HG03066 (cell line): ENCODE results near the gene RGS11.
"Not testable (repeated sequence)": the region's sequence is repeated elsewhere in the genome, so short reads cannot be mapped to it uniquely, and the experiment has no call there.

Source experiments
- ATAC-seq: cut with Tn5 transposase; IDR thresholded peaks from one replicate; pipeline ENCODE4 v1.9.1; 2021; ENCODE audit warnings: low read depth; ENCODE audit not compliant: unreplicated experiment

The RGS11 gene

DNA sequence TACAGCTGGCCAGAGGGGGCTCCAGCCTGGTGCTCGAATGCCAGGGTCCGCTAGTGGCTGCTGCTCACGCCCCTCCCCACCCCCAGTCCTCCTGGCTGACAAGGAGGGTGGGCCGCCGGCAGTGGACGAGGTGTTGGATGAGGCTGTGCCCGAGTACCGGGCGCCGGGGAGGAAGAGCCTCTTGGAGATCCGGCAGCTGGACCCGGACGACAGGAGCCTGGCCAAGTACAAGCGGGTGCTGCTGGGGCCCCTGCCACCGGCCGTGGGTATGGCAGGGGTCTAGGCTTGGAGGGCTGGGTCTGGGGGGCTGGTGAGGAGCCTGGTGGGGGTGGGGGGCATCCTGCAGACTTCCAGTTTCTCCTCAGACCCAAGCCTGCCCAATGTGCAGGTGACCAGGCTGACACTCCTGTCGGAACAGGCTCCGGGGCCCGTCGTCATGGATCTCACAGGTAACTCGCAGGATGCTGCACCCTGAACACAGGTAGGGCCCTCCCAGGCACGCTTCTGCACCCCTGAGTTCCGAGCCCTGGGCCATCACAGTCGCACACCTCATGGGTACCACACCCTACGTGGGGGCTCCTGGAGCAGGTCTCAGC is 6.0 kb upstream of the RGS11 start:
- ATAC-seq: no peak

DNA sequence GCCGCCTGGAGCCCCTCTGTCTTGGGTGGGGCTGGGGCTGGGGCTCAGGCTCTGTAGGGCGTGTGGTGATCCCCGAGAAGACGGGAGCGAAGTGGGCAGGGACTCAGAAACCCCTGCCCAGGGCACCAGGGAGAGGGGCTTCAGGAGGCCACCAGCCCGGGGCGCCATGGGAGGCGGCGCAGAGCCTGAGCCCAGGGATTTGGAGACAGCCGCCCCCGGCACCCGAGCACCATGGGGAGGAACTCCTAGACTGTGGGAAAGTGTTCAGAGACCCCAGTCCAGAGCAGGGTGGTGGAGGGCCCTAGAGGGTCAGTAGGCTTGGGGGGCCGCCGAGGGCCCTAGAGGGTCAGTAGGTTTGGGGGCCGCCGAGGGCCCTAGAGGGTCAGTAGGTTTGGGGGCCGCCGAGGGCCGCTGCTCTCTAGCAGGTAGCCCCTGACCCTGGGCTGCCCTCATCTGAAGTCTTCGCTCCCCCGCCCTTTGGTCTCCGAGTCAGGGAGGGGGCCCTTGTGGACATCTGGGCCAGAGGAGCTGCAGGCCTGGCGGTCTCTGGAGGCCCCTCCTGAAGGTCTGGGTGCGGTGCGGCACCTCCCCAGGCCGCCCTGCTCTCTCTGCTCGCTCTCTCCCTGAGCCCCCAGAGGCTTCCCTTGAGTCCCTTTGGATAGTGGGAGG is 5.4 kb upstream of the RGS11 start:
- ATAC-seq: no peak

DNA sequence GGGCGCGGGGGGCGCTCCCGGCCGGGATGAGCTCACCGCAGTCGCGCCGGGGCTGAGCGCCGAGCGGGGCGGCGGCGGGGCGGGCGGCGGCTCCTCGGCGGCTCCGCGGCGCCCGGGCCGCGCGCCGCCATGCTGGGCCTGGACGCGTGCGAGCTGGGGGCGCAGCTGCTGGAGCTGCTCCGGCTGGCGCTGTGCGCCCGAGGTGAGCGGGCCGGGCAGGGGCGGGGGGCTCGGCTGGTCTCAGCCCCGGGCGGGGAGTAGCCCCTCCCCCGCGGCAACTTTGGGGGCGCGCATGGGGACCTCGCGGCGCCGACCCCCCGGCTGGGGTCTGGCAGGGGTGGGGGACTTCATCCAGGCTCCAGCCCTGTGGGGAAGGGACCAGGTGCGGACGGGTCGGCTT is 4.8 kb upstream of the RGS11 start, which contains the start of gene ARHGDIG:
Gene ARHGDIG, plus strand, starts transcription at position 40 of the 400 bp plus-strand sequence. Its CDS starts 90 bp downstream, at position 130.
- no peak for ATAC-seq

DNA sequence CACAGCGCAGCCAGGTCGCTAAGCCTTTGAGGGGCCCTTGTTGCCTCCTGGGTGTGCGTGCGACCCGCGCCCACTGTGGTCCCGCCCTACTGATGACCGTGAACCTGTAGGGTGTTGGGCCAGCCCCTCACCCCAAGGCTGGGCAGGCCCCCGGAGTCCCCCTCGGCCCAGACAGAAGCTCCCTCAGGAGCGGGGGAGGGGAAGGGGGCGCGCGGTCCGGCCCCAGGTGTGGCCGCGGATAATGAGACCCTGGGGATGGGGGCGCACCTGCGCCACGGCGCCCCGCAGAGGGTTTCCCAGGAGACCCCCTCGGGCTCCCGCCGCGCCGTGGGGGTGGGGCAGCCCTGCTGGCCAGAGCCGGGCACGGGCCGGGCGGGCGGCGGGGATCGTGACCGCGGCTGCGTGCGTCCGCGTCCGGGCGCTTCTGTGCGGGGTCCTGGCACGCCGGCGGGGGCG is 4.3 kb upstream of the RGS11 start:
- no peak for ATAC-seq

DNA sequence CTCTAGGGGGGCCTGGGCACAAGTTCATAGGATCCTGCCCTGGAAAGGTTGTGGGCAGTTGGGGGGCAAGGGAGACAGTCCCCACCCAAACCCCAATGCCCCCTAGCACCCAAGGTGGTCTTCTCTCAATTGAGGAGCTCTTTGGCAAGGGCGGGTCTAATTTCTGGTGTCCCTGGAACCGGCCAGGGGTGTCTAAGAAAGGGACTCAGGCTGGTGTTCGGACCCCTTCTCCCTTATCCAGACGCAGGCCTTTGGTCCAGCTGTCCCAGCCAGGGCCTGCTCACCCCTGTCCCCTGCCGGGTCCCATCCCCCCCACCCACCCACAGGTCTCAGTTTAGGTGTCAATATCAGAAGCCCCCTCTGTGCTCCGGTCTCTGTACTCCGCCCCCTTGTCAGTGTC is 3.8 kb upstream of the RGS11 start:
- no peak for ATAC-seq

DNA sequence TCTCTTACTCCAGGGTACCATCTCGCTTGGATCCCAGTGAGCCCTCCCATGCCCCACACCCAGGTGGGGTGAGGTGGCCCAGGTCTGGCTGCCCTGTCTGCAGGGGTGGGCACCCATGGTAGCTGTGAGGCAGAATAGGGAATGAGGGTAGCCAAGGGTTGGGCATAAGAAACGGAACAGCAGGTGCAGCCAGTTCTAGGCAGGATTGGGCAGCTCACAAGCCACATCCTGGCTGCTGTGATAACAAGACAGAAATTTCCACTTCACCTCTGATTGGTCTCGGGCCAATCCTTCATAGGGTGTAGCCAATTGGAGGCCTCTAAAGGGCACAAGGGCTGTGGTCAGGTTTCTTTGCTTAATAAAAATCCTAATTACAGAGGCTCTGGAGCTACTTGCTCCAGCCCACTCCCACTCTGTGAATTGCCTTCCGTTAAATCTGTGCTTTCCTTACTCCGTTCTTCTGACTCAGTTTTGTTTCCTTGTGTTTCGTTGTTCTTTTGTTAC is 3.2 kb upstream of the RGS11 start:
- ATAC-seq: no peak

DNA sequence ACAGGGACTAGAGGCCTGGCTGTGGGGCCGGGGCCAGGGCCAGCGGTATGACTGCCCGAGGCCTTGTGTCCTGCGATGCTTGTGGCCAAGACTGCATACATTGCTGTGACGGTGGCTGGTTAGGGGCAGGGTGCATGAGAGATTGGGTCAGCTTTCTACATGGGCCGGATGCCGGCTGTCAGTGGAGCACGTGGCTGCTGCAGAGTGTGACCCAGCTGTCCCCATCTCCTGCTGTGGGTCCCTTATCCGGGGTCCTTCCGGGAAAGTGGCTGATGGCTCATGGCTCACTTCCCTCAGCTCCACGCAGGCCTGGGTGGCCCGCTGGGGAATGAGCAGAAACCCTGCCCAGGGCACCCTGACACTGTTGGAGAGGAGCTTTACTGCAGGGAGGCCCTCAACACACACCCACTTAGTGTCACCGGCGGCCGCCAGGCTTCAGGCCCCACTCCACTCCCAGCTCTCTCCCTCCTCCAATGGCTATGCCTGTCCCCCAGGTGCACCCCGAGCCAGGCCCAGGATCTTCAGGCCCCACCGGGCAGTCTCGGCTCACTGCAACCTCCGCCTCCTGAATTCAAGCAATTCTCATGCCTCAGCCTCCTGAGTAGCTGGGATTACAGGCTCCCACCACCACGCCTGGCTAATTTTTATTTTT is 808 bp upstream of the RGS11 start:
- no peak for ATAC-seq

DNA sequence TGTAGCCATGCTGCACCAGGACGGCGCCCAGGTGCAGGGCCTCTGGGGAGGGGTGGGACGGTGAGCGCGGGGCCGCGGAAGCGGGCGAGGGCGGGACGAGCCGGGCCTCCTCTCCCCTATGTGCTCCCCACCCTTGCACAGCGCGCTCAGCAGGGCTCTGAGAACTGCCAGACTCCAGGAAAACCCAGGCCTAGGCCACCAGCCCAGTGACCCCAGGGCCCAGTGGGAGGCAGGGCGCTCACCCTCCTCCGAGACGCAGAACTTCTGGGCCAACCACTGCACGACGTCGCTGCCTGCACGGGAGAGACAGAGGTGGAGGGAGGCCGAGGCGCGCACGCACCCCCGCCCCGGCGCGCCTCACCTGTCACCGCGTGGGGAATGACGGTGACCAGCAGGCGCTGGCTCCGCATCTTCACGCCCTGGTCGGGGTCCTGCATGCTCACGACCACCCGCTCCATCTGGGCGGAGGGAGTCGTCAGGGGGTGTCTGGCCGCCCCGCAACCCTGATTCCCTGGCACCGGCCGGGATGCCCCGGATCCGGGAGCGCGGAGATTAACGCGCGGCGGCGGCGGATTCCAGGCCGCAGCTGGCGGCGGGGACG is 603 bp downstream of the RGS11 start:
- no peak for ATAC-seq

DNA sequence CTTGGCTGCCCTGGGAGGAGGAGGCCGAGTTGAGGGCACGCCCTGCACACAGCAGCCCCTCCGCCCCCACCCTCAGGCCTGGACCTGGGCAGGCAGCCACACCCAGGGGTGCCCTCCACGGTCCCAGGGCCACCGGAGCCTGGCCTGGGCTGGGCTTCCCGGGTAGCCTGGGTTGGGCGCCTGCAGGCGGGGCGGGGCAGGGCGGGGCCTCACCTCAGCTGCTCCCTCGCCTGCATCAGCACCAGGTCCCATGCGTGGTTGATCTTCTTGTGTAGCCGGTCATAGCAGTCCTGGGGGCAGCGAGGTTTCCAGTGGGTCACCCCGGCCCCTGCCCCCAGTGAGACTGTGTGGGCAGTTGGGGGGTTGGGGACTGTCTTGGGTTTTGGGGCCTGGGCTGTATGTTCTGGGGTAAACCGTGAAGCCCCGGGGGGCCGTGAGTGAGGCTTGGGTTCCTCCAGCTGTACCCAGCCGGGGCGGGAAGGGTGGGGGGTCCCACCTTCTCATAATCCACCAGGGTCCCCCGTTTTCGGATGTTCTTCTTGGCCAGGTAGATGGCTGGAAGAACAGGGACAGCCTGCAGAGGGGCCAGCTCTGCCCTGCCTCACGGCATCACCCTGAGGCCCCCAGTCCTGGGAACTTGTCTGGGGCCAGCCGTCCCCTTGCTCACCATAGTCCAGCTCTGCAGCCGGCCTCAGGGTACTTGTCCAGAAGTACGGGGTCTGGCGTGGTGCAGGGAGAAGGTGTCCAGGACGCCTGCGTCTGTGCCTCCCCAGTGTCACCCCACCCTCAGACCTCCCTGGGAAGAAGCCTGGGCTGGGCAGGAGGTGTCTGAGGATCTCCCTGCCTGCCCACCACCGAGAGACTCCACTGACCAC is 2.0 kb downstream of the RGS11 start:
- ATAC-seq: no peak

DNA sequence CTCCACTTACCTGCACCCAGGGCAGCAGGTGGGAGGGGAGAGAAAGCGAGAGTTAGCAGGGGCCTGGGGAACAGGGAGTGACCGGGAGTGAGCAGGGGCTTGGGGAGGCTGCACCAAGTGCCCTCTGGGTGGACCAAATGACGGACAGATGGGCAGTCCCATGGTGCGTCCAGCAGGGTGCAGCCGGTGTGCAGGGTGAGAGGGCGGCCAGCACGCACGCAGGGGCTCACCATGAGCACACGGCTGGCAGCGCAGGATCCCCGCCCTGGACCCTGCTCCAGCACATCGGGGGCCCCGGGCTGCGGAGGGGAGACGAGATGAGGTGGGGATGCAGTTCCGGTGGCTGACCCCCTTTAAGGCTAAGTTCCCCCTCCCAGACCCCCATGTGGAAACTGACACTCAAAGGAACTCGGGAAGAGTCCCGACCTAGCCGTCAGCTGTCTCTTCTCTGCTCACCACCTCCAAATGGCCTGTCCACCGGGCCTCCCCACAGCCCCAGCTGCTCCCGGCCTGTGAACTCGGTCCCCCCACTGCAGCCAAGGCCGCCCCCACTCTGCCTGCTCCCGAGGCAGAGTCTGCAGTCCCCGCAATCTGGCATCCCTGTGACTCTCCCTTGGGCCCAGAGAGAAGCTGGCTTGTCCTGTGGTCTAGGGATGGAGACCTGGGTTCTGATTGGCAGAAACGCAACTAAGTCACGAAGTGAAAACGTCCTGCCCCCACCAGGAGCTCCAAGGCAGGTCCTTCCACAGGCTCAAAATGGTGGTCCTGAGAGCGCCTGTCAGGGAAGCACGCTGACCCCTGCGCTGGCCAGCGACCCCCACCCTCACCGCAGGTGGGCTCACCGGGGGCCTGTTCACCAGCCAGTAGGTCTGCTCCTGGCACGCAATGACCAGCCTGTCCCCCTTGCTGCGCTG is 2.9 kb downstream of the RGS11 start:
- no peak for ATAC-seq

DNA sequence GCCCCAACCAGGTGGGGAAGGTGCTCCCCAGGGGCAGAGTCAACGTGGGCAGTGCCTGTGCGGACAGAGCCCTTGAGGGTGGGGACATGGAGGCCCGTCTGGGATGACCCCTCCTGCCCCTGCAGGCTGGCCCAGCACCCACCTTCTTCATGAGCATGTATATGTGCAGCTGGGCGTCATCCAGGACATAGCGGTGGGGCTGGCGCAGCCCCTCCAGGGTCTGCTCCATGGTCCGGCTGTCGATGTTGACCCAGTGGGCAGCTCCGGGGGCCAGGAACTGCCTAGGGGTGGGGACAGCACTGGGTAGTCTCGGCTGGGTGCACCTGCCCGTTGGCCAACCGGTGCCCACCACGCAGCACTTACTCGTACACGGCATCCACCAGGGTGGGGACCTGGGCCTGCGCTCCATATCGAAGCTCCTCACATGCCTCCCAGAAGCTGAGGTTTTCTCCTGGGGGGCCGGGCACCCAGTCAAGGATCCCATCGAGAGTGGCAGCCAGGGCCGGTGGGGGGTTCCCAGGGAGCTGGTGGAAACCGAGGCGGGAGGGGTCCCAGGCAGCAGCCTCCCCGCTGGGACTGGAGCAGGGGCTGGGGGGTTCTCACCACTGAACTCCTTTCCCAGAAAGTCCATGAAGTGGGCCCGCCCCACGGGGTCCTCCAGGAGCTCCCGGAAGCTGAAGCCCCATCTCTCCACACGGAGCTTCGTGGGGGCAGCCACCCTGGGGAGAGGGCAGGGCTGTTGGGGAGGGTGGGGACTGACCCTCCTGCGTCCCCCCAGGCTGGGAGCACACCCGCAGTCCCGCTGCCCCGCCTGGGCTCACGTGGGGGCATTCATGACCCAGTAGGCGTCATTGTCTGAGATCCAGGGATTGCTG is 5.1 kb downstream of the RGS11 start:
- ATAC-seq: no peak

DNA sequence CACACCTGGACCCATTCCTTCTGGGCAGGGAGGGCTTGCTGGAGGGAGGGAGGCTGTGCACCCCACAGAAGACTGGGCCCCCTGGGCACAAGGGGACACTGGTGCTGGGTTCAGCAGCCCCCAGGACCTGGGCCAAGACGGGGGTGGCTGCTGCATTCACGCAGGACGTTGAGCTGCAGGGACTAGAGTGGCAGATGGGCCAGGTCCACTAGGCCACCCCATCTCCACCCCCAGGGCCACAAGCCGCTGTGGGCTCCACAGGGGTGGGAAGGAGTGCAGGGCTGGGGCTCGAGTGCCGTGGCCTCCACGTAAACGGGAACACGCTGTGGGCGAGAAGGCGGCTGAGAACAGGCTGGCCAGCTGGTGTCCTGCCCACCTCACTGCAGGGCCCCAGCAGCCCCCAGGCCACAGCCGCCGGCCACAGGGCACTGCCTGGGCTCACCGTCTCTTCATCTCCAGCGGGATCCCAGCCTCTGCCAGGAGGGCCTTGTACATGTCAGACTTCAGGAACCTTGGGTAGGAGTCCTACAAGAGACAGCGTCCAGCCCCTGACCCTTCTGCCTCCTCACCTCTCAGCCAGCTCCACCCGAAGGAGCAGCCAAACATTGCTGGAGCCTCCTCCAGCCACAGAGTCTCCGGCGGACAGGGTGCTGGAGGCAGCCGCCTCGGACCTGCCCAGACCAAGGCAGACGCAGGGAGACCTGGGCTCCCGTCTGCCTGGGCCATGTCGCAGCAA is 6.5 kb downstream of the RGS11 start:
- no peak for ATAC-seq

DNA sequence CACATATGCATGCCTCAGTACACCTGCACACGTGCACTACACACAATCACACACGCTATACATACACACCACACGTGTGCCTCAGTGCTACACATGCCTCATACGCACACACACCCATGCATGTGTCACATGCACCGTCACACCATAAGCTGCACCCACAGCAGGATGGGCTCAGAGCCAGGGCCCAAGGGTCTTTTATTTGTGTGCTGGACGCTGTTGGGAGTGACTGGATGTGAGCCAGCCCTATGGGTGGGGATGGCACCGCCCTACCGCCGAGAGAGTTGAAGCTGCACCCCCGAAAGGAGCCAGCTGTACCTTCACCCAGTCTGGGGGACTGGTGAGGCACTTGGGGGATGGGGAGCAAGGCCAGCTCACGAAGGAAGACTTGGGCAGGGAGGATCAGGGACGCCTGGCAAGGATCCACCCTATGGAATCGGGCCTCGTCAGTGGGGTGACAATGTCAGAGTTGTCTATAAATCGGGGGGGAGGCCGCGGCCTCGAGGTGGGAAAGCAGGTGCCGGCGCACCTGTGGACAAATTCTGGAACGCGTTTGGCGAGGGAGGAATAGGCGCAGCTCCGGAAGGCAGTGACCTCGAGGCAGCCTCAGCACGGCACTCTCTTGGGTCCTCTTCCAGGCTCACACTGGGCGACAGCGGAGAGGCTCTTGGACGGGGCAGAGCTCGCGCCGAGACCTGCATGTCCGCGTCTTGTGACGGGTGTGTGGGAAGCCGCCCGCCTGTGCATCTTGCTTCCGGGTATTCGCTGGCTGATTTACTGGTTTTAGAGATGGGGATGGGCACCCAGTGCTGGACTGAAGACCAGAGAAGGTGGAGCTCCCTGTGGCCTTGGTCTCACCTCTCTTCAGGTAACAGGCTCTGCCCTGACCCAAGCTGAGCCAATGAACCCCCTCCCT is 7.3 kb downstream of the RGS11 start:
- ATAC-seq: no peak

DNA sequence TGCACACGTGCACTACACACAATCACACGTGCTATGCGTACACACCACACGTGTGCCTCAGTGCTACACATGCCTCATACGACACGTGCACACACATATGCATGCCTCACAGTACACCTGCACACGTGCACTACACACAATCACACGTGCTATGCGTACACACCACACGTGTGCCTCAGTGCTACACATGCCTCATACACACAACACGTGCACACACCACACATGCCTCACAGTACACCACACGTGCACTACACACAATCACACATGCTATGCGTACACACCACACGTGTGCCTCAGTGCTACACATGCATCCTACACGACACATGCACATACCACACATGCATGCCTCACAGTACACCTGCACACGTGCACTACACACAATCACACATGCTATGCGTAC is 8.2 kb downstream of the RGS11 start:
- not testable (repeated sequence) for ATAC-seq

DNA sequence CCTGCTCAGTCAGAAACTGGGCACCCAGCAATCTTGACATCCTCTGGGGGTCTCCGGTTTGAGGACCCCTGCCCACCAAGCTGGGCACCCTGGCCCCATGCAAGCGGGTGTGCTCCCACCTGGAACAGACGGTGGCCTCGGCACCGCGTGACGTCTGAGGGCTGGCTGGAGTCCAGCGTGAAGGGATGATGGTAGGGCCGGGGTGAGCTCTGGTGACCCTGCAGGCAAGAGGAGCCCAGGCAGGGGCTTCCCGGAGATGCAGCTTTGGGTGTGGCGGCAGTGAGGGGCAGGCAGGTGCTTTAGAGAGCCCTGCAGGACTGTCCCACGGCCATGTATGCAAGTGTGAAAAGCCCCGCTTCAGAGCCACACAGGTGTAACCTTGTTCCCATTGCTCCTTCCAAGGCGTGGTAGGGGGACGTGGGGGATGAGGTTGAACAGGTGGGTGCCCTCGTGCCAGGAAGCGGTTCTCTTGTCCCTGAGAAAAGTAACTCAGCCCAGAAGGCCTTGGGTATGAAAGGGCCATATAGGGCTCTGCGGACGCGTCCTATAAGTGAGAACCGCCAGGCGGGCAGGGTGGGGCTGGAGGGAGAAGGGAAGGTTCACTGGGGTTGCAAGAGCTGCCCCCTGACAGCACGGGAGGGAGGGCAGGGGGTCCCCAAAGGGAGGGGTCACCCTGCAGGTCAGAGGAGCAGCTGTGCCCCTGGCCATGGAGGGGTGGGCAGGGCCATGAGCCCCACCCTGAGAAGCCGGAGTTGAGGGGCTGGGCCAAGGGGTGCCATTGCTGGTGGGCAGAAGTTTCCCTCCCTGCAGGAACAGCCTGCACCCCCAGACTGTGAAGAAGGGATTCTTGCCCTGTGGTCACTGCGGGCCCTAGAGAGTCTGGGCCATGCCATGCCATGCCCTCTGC is 9.2 kb downstream of the RGS11 start:
- no peak for ATAC-seq

DNA sequence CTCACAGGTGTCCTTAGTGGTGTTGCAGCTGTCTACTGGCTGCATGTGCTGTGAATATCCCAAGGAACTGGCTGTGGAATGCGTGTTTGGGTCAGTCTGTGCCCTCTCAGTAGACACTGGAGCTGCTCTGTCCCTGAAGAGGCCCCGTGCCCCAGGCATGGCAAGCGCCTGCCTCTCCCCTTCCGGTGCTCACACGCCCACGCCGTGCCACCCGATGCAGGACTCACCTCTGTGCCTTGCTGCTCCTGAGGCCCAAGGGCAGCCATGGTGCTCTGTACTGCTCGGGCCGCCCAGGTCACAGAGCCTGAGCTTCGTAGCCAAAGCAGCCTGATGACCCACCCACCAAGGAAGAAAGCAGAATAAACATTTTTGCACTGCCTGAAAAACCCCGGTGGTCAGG is 10.0 kb downstream of the RGS11 start:
- ATAC-seq: no peak
